Ovary (tissue), 3 donors: ENCODE measurements around the gene TLCD3A.
"Not testable (repeated sequence)": the region's sequence is repeated elsewhere in the genome, so short reads cannot be mapped to it uniquely, and the experiment has no call there.

Experiments
- CTCF ChIP-seq, 3 donors: fragments of 450-650 bp in 2 of 3; fragments of 200-600 bp in 1 of 3; IDR thresholded peaks; one replicate each; pipeline versions ENCODE4 v1.5.1 to v1.8.0; 2016 to 2022; ENCODE audit warnings: antibody characterized with exemption in 3 of 3, mild to moderate bottlenecking in 1 of 3
- POLR2A ChIP-seq: fragments of 450-650 bp; IDR thresholded peaks from one replicate; pipeline ENCODE4 v1.6.1; 2017; ENCODE audit warnings: antibody characterized with exemption, mild to moderate bottlenecking, moderate library complexity
- donor health status: DM: no; HTN: no; CAD: no.

GRCh38 chr17:790874-791247 is 58.5 kb downstream of the TLCD3A start:
- not testable (repeated sequence) for TF ChIP-seq POLR2A; CTCF (IDR thresholded peaks at IDR 0.05)
